CD4-positive, alpha-beta T cell (primary cell): Measurements from ENCODE around the gene UBXN11. TPM values are rescaled to one million over a fixed set of nuclear protein-coding genes. Genes with fewer than 3 reads are reported as not detected.
A peak's percentile ranks its signal among the peaks of the same experiment; 100 is the strongest.

Source experiments
- ATAC-seq: fragments of 200-7000 bp; cut with Tn5 transposase; one replicate; pipeline ENCODE4 v1.10.0; 2022; ENCODE audit warnings: mild to moderate bottlenecking; ENCODE audit not compliant: poor library complexity
- CTCF ChIA-PET: fragments of 350-600 bp; sonication (Branson Sonifier 250); formaldehyde crosslinking; loops from one replicate; lab custom pipeline; 2021; ENCODE audit warnings: antibody characterized with exemption, inconsistent platforms; lab: Charles Lee
- POLR2A ChIA-PET: fragments of 350-600 bp; sonication (Branson Sonifier 250); formaldehyde crosslinking; loops from one replicate; lab custom pipeline; 2021; ENCODE audit warnings: antibody characterized with exemption, inconsistent platforms; lab: Charles Lee
- DNase-seq, 14 experiments: peaks; one replicate each; pipeline ENCODE4 v3.0.0-alpha.2; 2013 to 2020; ENCODE audit warnings: mixed read lengths in 2 of 14
- H3K27ac ChIP-seq, 2 donors: one replicate each; pipeline versions ENCODE4 v1.5.1 to v1.7.0; 2013; ENCODE audit warnings: low read length in 2 of 2, low read depth in 1 of 2, mild to moderate bottlenecking in 1 of 2
- H3K27me3 ChIP-seq, 2 experiments: 1 replicate in 1 of 2; 2 replicates in 1 of 2; pipeline versions ENCODE4 v1.6.1 to v1.7.0; 2013; ENCODE audit warnings: low read length in 2 of 2, control low read depth in 1 of 2, mild to moderate bottlenecking in 1 of 2, moderate library complexity in 1 of 2; ENCODE audit not compliant: insufficient read depth in 2 of 2, control insufficient read depth in 1 of 2
- H3K36me3 ChIP-seq: one replicate; pipeline ENCODE4 v1.6.1; 2013; ENCODE audit warnings: low read length, control low read depth; ENCODE audit not compliant: insufficient read depth
- H3K4me1 ChIP-seq: one replicate; pipeline ENCODE4 v1.6.1; 2013; ENCODE audit warnings: low read length, control low read depth; ENCODE audit not compliant: insufficient read depth
- H3K4me3 ChIP-seq: one replicate; pipeline ENCODE4 v1.5.1; 2013; ENCODE audit warnings: mild to moderate bottlenecking, low read length, moderate library complexity
- H3K9me3 ChIP-seq, 2 experiments: 1 replicate in 1 of 2; 2 replicates in 1 of 2; pipeline versions ENCODE4 v1.6.1 to v1.7.0; 2013; ENCODE audit warnings: low read length in 2 of 2, mild to moderate bottlenecking in 2 of 2, control low read depth in 1 of 2, moderate library complexity in 1 of 2; ENCODE audit not compliant: control insufficient read depth in 1 of 2, insufficient read depth in 1 of 2
- H3K27ac Mint-ChIP-seq: one replicate; pipeline ENCODE4 v1.8.0; 2020; ENCODE audit warnings: mixed read lengths
- H3K27me3 Mint-ChIP-seq: one replicate; pipeline ENCODE4 v1.8.0; 2021; ENCODE audit warnings: mixed read lengths
- H3K36me3 Mint-ChIP-seq: one replicate; pipeline ENCODE4 v1.8.0; 2021; ENCODE audit warnings: low read depth, mixed read lengths
- H3K4me1 Mint-ChIP-seq: one replicate; pipeline ENCODE4 v1.8.0; 2021; ENCODE audit warnings: low read depth, mixed read lengths
- H3K4me3 Mint-ChIP-seq: one replicate; pipeline ENCODE4 v1.8.0; 2020; ENCODE audit warnings: mild to moderate bottlenecking, mixed read lengths
- H3K9me3 Mint-ChIP-seq: one replicate; pipeline ENCODE4 v1.8.0; 2020; ENCODE audit warnings: mixed read lengths
- CTCF ChIP-seq: fragments of 200-600 bp; IDR thresholded peaks from one replicate; pipeline ENCODE4 v1.8.0; 2022; ENCODE audit warnings: antibody characterized with exemption, mild to moderate bottlenecking
- intact Hi-C, 2 experiments: fragments of 100-400 bp; cut with DNase I in 1 of 2; cut with micrococcal nuclease in 1 of 2; formaldehyde crosslinking; loops; one replicate each; pipeline versions ENCODE4 v1.15.1 to v1.9.0; 2023 to 2025; cut with DNase I, micrococcal nuclease
- total RNA-seq, 174 experiments: library from RNA in 2 of 174; stranded (reverse) in 2 of 174; gene quantifications; one replicate each; pipeline ENCODE4 v1.2.3 and lab custom pipeline; 2021 to 2026

UBXN11 gene
- total RNA-seq, 2 experiments from 2014 or later = 39.3 to 42.3 TPM

- Mint-ChIP-seq H3K36me3 (peaks cover 12% of the 10 kb centered on the region), H3K9me3 (no peaks in the 10 kb centered on the region), H3K27me3 (no peaks in the 10 kb centered on the region), H3K4me1 (peaks cover 68% of the 10 kb centered on the region), H3K4me3 (no peak overlapping the region), H3K27ac (peak overlapping the region; percentile 95)
- ChIA-PET POLR2A (interaction anchor here (11.7 to 20.7 kb wide), 2 partner anchors 17 to 30 kb away, joined by 270 to 977 read pairs; partner anchors contain the start of genes CD52 and UBXN11), CTCF (no interaction called here)
- DNase-seq = no peak
- Histone ChIP-seq H3K27ac (peak overlapping the region; percentile 89 to 94), H3K4me1 (peaks cover 78% of the 10 kb centered on the region), H3K36me3 (peaks cover 7% of the 10 kb centered on the region), H3K27me3 (no peaks in the 10 kb centered on the region), H3K9me3 (no peaks in the 10 kb centered on the region), H3K4me3 (no peak overlapping the region)
- no peak for TF ChIP-seq CTCF
- ATAC-seq = no peak
- intact Hi-C loops = no loop called here
Measured at GRCh38 chr1:26291939-26292338, 14.5 kb downstream of the UBXN11 start.

GRCh38 chr1:26291433-26291832 lies 15.0 kb downstream of the UBXN11 start:
- CTCF ChIA-PET = interaction anchor here (8.8 kb wide), 1 partner anchor 28 kb away, joined by 223 read pairs; the partner anchor contains the start of gene CD52
- POLR2A ChIA-PET = interaction anchor here (2.4 to 20.7 kb wide), 3 partner anchors 9 to 30 kb away, joined by 6 to 977 read pairs (median 270); partner anchors contain the start of genes CD52 and UBXN11
- Histone ChIP-seq H3K9me3 (no peaks in the 10 kb centered on the region), H3K36me3 (peaks cover 7% of the 10 kb centered on the region), H3K27me3 (no peaks in the 10 kb centered on the region), H3K4me1 (peaks cover 80% of the 10 kb centered on the region), H3K27ac (peak overlapping the region; percentile 89 to 94), H3K4me3 (no peak overlapping the region)
- no peaks in the 10 kb centered on the region for H3K27me3 Mint-ChIP-seq
- peaks cover 11% of the 10 kb centered on the region for H3K36me3 Mint-ChIP-seq
- no peak for TF ChIP-seq CTCF
- no peaks in the 10 kb centered on the region for H3K9me3 Mint-ChIP-seq
- H3K27ac Mint-ChIP-seq = peak overlapping the region; percentile 95
- no peak overlapping the region for H3K4me3 Mint-ChIP-seq
- intact Hi-C loops = no loop called here
- ATAC-seq (no peak), DNase-seq (no peak)
- peaks cover 71% of the 10 kb centered on the region for H3K4me1 Mint-ChIP-seq

- Histone ChIP-seq H3K27me3 (no peaks in the 10 kb centered on the region), H3K36me3 (peaks cover 4% of the 10 kb centered on the region), H3K4me1 (peaks cover 86% of the 10 kb centered on the region), H3K9me3 (no peaks in the 10 kb centered on the region), H3K4me3 (no peak overlapping the region), H3K27ac (peak overlapping the region; percentile 89 to 94)
- Mint-ChIP-seq H3K27ac (peak overlapping the region; percentile 95), H3K4me3 (no peak overlapping the region), H3K4me1 (peaks cover 72% of the 10 kb centered on the region), H3K27me3 (no peaks in the 10 kb centered on the region), H3K36me3 (peaks cover 5% of the 10 kb centered on the region), H3K9me3 (no peaks in the 10 kb centered on the region)
- CTCF ChIA-PET = interaction anchor here (4.8 to 8.8 kb wide), 3 partner anchors 15 to 28 kb away, joined by 33 to 223 read pairs (median 88); partner anchors contain the start of genes CD52 and UBXN11
- POLR2A ChIA-PET = interaction anchor here (2.4 to 20.7 kb wide), 4 partner anchors 9 to 31 kb away, joined by 6 to 977 read pairs (median 152); partner anchors contain the start of genes CD52, SH3BGRL3 and UBXN11
- ATAC-seq (no peak), DNase-seq (no peak)
- TF ChIP-seq CTCF = no peak
- intact Hi-C loops = loop anchor here in 1 of 2 experiments (1.0 kb wide), 1 partner anchor 12 kb away; no protein-coding TSS in a partner anchor
Measured at GRCh38 chr1:26290882-26291261, 15.6 kb downstream of the UBXN11 start.
